PFSK-1 (cell line): ENCODE results near the gene RHBDD1.

Experiments
- FOXP2 ChIP-seq: optimal IDR thresholded peaks from 2 replicates; pipeline ENCODE3; 2011; ENCODE audit warnings: borderline replicate concordance, control low read depth, inconsistent platforms; ENCODE audit not compliant: insufficient read depth; ENCODE audit errors: extremely low read length, extremely low read depth
- POLR2AphosphoS5 ChIP-seq: IDR thresholded peaks from 2 replicates; pipeline ENCODE4 v1.6.1; 2012; ENCODE audit warnings: low read depth, mild to moderate bottlenecking, control low read depth, low read length, moderate library complexity
- REST ChIP-seq, 2 experiments: IDR thresholded peaks; 2 replicates each; pipeline versions ENCODE4 v1.6.1 to v1.8.0; 2011 to 2012; ENCODE audit warnings: low read depth in 2 of 2, low read length in 2 of 2, control low read depth in 1 of 2, inconsistent platforms in 1 of 2, mild to moderate bottlenecking in 1 of 2, moderate library complexity in 1 of 2; ENCODE audit not compliant: insufficient read depth in 1 of 2
- SIN3A ChIP-seq: IDR thresholded peaks from 2 replicates; pipeline ENCODE4 v1.6.1; 2012; ENCODE audit warnings: mild to moderate bottlenecking, low read length, moderate library complexity, borderline replicate concordance; ENCODE audit not compliant: insufficient read depth
- TAF1 ChIP-seq: IDR thresholded peaks from 2 replicates; pipeline ENCODE4 v1.6.1; 2012; ENCODE audit warnings: low read length, control low read depth, borderline replicate concordance; ENCODE audit not compliant: insufficient read depth

The RHBDD1 gene

GRCh38 chr2:226993171-226993570, 157.3 kb downstream of the RHBDD1 start:
- TF ChIP-seq TAF1, result no peak
- TF ChIP-seq REST (IDR thresholded peaks at IDR 0.05; ENCODE audit: insufficient read depth in 1 of 2, low read depth in 2 of 2, low read length in 2 of 2), result no peak
- TF ChIP-seq POLR2AphosphoS5, result no peak

- TF ChIP-seq POLR2AphosphoS5 (no peak), TAF1 (no peak), FOXP2 (no peak), SIN3A (no peak), REST (IDR thresholded peaks at IDR 0.05; ENCODE audit: insufficient read depth in 1 of 2, low read depth in 2 of 2, low read length in 2 of 2) (no peak)
Measured at GRCh38 chr2:226994775-226995174, 158.9 kb downstream of the RHBDD1 start.

- TF ChIP-seq REST (IDR thresholded peaks at IDR 0.05; ENCODE audit: insufficient read depth in 1 of 2, low read depth in 2 of 2, low read length in 2 of 2) (peak; percentile 42 to 72; a peak in 3 of 4 replicates), TAF1 (no peak), POLR2AphosphoS5 (peak; percentile 40; the same call in 1 of the 2 replicates), FOXP2 (peak; percentile 14), SIN3A (0 out of 2 replicates have a peak, but pooled peaks have one; percentile 26)
Measured at GRCh38 chr2:226995625-226996041, 159.8 kb downstream of the RHBDD1 start.

DNA sequence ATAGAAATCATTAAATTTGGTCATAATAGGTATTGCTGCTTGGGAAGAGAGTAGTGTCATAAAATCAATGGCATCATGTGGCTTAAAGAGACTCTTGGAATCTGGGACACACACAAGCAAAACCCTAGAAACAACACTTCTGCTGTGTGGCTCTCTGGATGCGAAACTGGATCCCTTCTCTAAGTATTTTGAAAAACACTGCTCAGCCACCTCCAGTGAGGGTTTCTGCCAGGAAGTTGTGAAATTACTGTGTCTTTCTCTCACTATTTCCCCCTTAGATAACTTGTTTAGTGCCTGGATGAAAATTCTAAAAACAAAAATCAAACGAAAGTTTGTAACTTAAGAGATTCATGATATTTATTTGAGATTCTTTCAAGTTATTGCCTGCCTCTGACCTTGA, 163.8 kb downstream of the RHBDD1 start:
- TF ChIP-seq FOXP2, result no peak
- no peak for TF ChIP-seq REST (IDR thresholded peaks at IDR 0.05; ENCODE audit: insufficient read depth in 1 of 2, low read depth in 2 of 2, low read length in 2 of 2)
- TF ChIP-seq SIN3A, result no peak
- TF ChIP-seq POLR2AphosphoS5, result no peak
- no peak for TF ChIP-seq TAF1

DNA sequence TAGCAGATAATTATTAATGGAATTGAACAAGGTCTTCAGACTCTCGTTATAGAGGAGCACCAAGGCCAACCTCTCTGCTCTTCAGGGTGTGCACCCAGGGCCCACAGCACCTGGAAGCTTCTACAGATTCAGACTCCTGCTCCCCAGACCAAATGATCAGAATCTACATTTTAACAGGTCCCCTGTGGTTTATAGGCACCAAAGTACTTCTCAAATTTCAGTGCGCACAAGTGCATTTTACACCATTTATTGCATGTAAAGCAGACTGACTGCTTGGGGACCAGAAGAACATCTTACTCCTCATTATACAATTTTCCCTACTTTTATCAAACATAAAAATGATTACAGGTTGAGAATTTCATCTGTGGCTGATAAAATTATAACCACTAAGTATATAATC, 164.3 kb downstream of the RHBDD1 start:
- no peak for TF ChIP-seq SIN3A
- no peak for TF ChIP-seq POLR2AphosphoS5
- TF ChIP-seq TAF1, result no peak
- TF ChIP-seq FOXP2, result no peak
- TF ChIP-seq REST (IDR thresholded peaks at IDR 0.05; ENCODE audit: insufficient read depth in 1 of 2, low read depth in 2 of 2, low read length in 2 of 2), result no peak
